ENCODE data around the gene STMN1.

- TF ChIP-seq CTCF (IDR thresholded peaks at IDR 0.05) (no peak), EZH2 (IDR thresholded peaks at IDR 0.05) (no peak)
Measured at GRCh38 chr1:25899792-25900191, 6.4 kb downstream of the STMN1 start.

Data from neural progenitor cell (in vitro differentiated cells).